Upper lobe of left lung (tissue), 6 donors: ENCODE results near the gene CT47A1. TPM values are rescaled to one million over a fixed set of nuclear protein-coding genes. Genes with fewer than 3 reads are reported as not detected.

Experiments used
- ATAC-seq, 2 donors: fragments of 200-7000 bp; cut with Tn5 transposase; one replicate each; pipeline ENCODE4 v1.9.1; 2022; ENCODE audit warnings: mild to moderate bottlenecking in 2 of 2, moderate library complexity in 2 of 2; ENCODE audit not compliant: low FRiP score in 2 of 2
- DNase-seq, 2 donors: peaks; one replicate each; pipeline ENCODE4 v3.0.0-alpha.2; 2019 to 2020
- H3K27ac ChIP-seq, 4 donors: fragments of 200-600 bp; sonication (generic); one replicate each; pipeline ENCODE4 v1.5.1; 2016 to 2019
- H3K27me3 ChIP-seq, 4 donors: fragments of 200-600 bp; sonication (generic); one replicate each; pipeline ENCODE4 v1.5.1; 2017 to 2019
- H3K36me3 ChIP-seq, 4 donors: fragments of 200-600 bp; sonication (generic); one replicate each; pipeline ENCODE4 v1.5.1; 2016 to 2019
- H3K4me1 ChIP-seq, 4 donors: fragments of 200-600 bp; sonication (generic); one replicate each; pipeline ENCODE4 v1.5.1; 2018 to 2019
- H3K4me3 ChIP-seq, 4 donors: fragments of 200-600 bp; sonication (generic); one replicate each; pipeline ENCODE4 v1.5.1; 2017 to 2019; ENCODE audit warnings: mild to moderate bottlenecking in 2 of 4, moderate library complexity in 1 of 4
- H3K9me3 ChIP-seq, 4 donors: fragments of 200-600 bp; sonication (generic); one replicate each; pipeline ENCODE4 v1.5.1; 2018 to 2019
- EP300 ChIP-seq, 4 donors: sonication (generic); formaldehyde crosslinking; IDR thresholded peaks; one replicate each; pipeline ENCODE4 v1.5.1; 2017; ENCODE audit warnings: antibody characterized with exemption in 4 of 4, control low read depth in 2 of 4
- POLR2A ChIP-seq, 4 donors: fragments of 450-650 bp; IDR thresholded peaks; one replicate each; pipeline ENCODE4 v1.5.1; 2016 to 2017; ENCODE audit warnings: antibody characterized with exemption in 4 of 4, mild to moderate bottlenecking in 2 of 4
- POLR2AphosphoS5 ChIP-seq, 2 donors: sonication (generic); formaldehyde crosslinking; IDR thresholded peaks; one replicate each; pipeline ENCODE4 v1.5.1; 2017; ENCODE audit warnings: antibody characterized with exemption in 2 of 2
- WGBS, 2 donors: methylation state at CpG; one replicate each; pipeline ENCODE4 v1.1.5; 2017 to 2018; 5-methylcytosine and 5-hydroxymethylcytosine counted together
- total RNA-seq, 6 donors: library from RNA; depleted of rRNA in 4 of 6; stranded (reverse); fragments of >200 nt in 4 of 6; gene quantifications; one replicate each; pipeline versions ENCODE4 v1.1.0 to v1.2.1, GENCODE V29; 2016 to 2021
- TF ChIP-seq, protein P1 (sequence below), 6 experiments: fragments of 450-650 bp in 4 of 6; fragments of 200-600 bp in 2 of 6; sonication (generic) in 2 of 6; IDR thresholded peaks; one replicate each; pipeline ENCODE4 v1.5.1; 2016 to 2019; ENCODE audit warnings: antibody characterized with exemption in 6 of 6
- donor health status: DM: no; HTN: no; CAD: no; lungs with moderate emphysema.
- donor health status: DM: no; HTN: yes; CAD: no; lungs with severe emphysema.

Gene CT47A1
- total RNA-seq, 6 donors from 2014 or later, result not detected

DNA sequence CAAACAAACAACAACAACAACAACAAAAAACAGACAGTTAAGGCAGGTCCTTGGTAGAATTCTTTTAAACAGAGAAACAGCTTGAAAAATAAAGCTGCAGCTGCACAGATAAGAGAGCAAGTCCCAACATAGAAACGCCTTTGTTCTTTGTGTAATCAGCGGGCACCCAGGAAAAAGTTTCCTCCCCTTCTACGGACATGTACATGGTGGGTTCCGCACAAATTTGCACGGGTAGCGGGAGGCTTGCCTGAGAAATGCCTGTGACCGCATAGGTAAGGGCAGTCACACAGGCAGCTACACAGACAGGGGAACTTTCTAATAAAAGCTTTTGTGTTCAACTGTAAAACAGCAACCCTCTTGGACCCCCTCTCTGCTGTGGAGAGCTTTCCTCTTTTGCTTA, 25.7 kb upstream of the CT47A1 start:
- no peaks in the 10 kb centered on the region for H3K4me1 ChIP-seq
- H3K36me3 ChIP-seq, result no peaks in the 10 kb centered on the region
- H3K4me3 ChIP-seq, result no peak overlapping the region
- DNase-seq (no peak), ATAC-seq (no peak)
- no peak overlapping the region for H3K27ac ChIP-seq
- H3K9me3 ChIP-seq, result no peaks in the 10 kb centered on the region
- no peak for TF ChIP-seq EP300 (IDR thresholded peaks at IDR 0.05)
- no peak for TF ChIP-seq POLR2A (IDR thresholded peaks at IDR 0.05)
- TF ChIP-seq, protein P1, sequence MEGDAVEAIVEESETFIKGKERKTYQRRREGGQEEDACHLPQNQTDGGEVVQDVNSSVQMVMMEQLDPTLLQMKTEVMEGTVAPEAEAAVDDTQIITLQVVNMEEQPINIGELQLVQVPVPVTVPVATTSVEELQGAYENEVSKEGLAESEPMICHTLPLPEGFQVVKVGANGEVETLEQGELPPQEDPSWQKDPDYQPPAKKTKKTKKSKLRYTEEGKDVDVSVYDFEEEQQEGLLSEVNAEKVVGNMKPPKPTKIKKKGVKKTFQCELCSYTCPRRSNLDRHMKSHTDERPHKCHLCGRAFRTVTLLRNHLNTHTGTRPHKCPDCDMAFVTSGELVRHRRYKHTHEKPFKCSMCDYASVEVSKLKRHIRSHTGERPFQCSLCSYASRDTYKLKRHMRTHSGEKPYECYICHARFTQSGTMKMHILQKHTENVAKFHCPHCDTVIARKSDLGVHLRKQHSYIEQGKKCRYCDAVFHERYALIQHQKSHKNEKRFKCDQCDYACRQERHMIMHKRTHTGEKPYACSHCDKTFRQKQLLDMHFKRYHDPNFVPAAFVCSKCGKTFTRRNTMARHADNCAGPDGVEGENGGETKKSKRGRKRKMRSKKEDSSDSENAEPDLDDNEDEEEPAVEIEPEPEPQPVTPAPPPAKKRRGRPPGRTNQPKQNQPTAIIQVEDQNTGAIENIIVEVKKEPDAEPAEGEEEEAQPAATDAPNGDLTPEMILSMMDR (IDR thresholded peaks at IDR 0.05), result no peak
- no peak for TF ChIP-seq POLR2AphosphoS5 (IDR thresholded peaks at IDR 0.05)
- no peaks in the 10 kb centered on the region for H3K27me3 ChIP-seq
- WGBS, 2 donors, result 69 to 76% methylated on average over 6 to 7 of the region's 7 CpGs

DNA sequence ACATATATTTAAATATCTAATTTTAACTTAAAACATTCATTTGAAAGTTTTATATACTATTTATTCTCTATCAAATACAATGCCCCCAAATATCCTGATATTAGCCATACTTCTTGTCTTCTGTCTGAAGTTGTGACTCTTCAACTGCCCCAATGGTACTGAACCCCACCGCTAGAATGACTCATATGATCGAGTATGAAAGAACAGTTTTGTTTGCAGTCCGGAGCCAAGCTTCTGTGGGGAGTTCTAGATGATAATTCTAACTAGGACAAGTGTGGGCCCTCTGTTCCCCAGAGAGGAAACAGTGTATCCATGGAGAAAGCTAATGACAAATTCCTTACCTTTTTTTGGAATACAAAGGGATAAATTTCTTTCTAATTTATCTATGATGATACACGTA, 24.7 kb upstream of the CT47A1 start:
- Histone ChIP-seq H3K4me1 (no peaks in the 10 kb centered on the region), H3K4me3 (no peak overlapping the region), H3K9me3 (no peaks in the 10 kb centered on the region), H3K27ac (no peak overlapping the region), H3K27me3 (no peaks in the 10 kb centered on the region), H3K36me3 (no peaks in the 10 kb centered on the region)
- TF ChIP-seq, protein P1 (IDR thresholded peaks at IDR 0.05), result no peak
- no peak for TF ChIP-seq POLR2A (IDR thresholded peaks at IDR 0.05)
- no peak for TF ChIP-seq EP300 (IDR thresholded peaks at IDR 0.05)
- TF ChIP-seq POLR2AphosphoS5 (IDR thresholded peaks at IDR 0.05), result no peak
- DNase-seq (no peak), ATAC-seq (no peak)
- 76 to 79% methylated on average over 4 of the region's 4 CpGs for WGBS, 2 donors

DNA sequence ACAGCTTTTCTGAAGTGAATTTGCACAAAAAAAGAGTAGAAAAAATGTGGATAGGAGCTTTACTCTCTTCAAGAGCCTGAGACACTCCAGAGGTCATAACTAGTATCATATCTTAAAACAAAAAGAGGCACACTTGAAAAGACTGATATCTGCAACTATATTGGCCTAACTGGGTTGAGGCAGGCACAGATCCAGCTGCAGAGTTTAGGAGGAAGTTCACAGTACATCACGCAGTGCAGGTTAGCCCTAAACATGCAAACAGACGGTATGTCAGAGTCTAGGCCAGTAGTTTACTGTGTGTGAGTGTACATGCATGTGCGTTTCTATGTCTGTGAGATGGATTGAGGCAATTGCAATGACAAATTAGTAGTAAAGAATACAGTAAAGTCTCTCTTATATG, 24.2 kb upstream of the CT47A1 start:
- DNase-seq, result no peak
- WGBS, 2 donors, result 56 to 84% methylated on average over 3 of the region's 3 CpGs
- Histone ChIP-seq H3K9me3 (no peaks in the 10 kb centered on the region), H3K36me3 (no peaks in the 10 kb centered on the region), H3K4me1 (no peaks in the 10 kb centered on the region), H3K4me3 (no peak overlapping the region), H3K27me3 (no peaks in the 10 kb centered on the region), H3K27ac (no peak overlapping the region)
- no peak for ATAC-seq
- TF ChIP-seq EP300 (IDR thresholded peaks at IDR 0.05) (no peak), POLR2AphosphoS5 (IDR thresholded peaks at IDR 0.05) (no peak), POLR2A (IDR thresholded peaks at IDR 0.05) (no peak)
- TF ChIP-seq, protein P1 (IDR thresholded peaks at IDR 0.05), result no peak

DNA sequence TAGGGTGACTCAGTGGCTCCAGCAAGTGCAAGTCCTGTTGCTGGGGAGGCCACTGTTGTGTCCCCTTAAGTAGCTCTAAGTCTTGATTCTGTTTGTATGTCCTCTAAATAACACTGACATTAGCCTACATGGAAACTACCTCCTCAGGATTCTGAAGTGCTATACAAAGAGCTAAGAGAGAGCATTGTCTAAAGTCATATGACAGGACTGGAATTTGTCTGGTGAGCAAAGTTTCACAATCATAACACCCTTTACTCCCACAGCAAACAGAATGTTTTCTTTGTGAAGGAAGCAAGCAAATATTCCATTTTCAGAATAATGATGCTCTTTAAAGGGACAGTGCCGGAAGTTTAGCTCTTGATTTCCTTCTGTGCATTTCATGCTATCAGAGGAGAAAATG, 23.4 kb upstream of the CT47A1 start:
- Histone ChIP-seq H3K27ac (no peak overlapping the region), H3K4me1 (no peaks in the 10 kb centered on the region), H3K9me3 (no peaks in the 10 kb centered on the region), H3K4me3 (no peak overlapping the region), H3K27me3 (no peaks in the 10 kb centered on the region), H3K36me3 (no peaks in the 10 kb centered on the region)
- DNase-seq, result no peak
- ATAC-seq, result no peak
- TF ChIP-seq EP300 (IDR thresholded peaks at IDR 0.05) (no peak), POLR2AphosphoS5 (IDR thresholded peaks at IDR 0.05) (no peak), POLR2A (IDR thresholded peaks at IDR 0.05) (no peak)
- TF ChIP-seq, protein P1 (IDR thresholded peaks at IDR 0.05), result no peak
- WGBS, 2 donors, result 71 to 76% methylated on average over 1 of the region's 1 CpG

DNA sequence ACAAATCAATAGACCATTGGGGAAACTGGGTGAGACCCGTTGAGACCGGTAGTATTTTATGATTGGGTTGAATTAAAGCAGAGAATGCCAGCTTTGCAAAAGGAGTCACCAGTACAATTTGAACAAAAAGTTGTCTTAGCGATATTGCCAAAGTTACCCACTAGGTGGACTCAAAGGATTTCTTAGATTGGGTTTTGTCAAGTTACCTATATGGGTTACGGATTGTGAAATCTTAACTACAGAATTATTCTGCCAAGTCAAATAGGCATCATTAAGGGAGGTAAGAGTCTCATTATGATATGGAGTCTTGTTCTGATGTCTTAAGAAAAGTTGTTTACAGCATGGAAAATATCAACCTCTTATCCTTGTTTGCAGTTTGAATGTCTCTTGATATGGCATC, 15.0 kb upstream of the CT47A1 start:
- no peaks in the 10 kb centered on the region for H3K4me1 ChIP-seq
- no peaks in the 10 kb centered on the region for H3K9me3 ChIP-seq
- H3K36me3 ChIP-seq, result no peaks in the 10 kb centered on the region
- no peak overlapping the region for H3K27ac ChIP-seq
- no peak overlapping the region for H3K4me3 ChIP-seq
- no peak for DNase-seq
- TF ChIP-seq, protein P1 (IDR thresholded peaks at IDR 0.05), result peak in 1 of 6 experiments; percentile 10
- TF ChIP-seq EP300 (IDR thresholded peaks at IDR 0.05) (no peak), POLR2AphosphoS5 (IDR thresholded peaks at IDR 0.05) (no peak), POLR2A (IDR thresholded peaks at IDR 0.05) (no peak)
- no peaks in the 10 kb centered on the region for H3K27me3 ChIP-seq
- no peak for ATAC-seq
- WGBS, 2 donors, result 50 to 65% methylated on average over 4 of the region's 4 CpGs
